ENCODE measurements around the gene IRAK4. TPM values are rescaled to one million over a fixed set of nuclear protein-coding genes. Genes with fewer than 3 reads are reported as not detected.

Gene IRAK4
- total and polyA plus RNA-seq, 7 donors = 11.1 to 34.3 (median 24.5) TPM

GRCh38 chr12:43761500-43761899, 2.7 kb downstream of the IRAK4 start:
- H3K36me3 ChIP-seq = no peaks in the 10 kb centered on the region
- intact Hi-C loops (cut with DNase I) = no loop called here
- no peaks in the 10 kb centered on the region for H3K9me3 ChIP-seq
- no peak for TF ChIP-seq POLR2A (IDR thresholded peaks at IDR 0.05)
- TF ChIP-seq POLR2AphosphoS5 (IDR thresholded peaks at IDR 0.05) = no peak
- no peak for TF ChIP-seq EP300 (IDR thresholded peaks at IDR 0.05)
- H3K4me3 ChIP-seq = no peak overlapping the region
- DNase-seq = no peak
- no peaks in the 10 kb centered on the region for H3K27me3 ChIP-seq
- peaks cover 0 to 30% (median 20%) of the 10 kb centered on the region in 4 donors for H3K4me1 ChIP-seq
- H3K27ac ChIP-seq = no peak overlapping the region

GRCh38 chr12:43762596-43762995, 3.8 kb downstream of the IRAK4 start:
- no peak for DNase-seq
- intact Hi-C loops (cut with DNase I) = no loop called here
- no peak for TF ChIP-seq EP300 (IDR thresholded peaks at IDR 0.05)
- TF ChIP-seq POLR2A (IDR thresholded peaks at IDR 0.05) = no peak
- TF ChIP-seq POLR2AphosphoS5 (IDR thresholded peaks at IDR 0.05) = no peak
- no peak for TF ChIP-seq CTCF (IDR thresholded peaks at IDR 0.05)
- Histone ChIP-seq H3K4me3 (no peak overlapping the region), H3K36me3 (no peaks in the 10 kb centered on the region), H3K27ac (no peak overlapping the region), H3K9me3 (no peaks in the 10 kb centered on the region), H3K4me1 (peaks cover 0 to 29% (median 20%) of the 10 kb centered on the region in 4 donors), H3K27me3 (no peaks in the 10 kb centered on the region)

GRCh38 chr12:43763769-43764168, 5.0 kb downstream of the IRAK4 start:
- TF ChIP-seq EP300 (IDR thresholded peaks at IDR 0.05) (no peak), POLR2AphosphoS5 (IDR thresholded peaks at IDR 0.05) (no peak), CTCF (IDR thresholded peaks at IDR 0.05) (no peak), POLR2A (IDR thresholded peaks at IDR 0.05) (no peak)
- H3K27me3 ChIP-seq = no peaks in the 10 kb centered on the region
- no peak overlapping the region for H3K27ac ChIP-seq
- no peaks in the 10 kb centered on the region for H3K9me3 ChIP-seq
- no peak overlapping the region for H3K4me3 ChIP-seq
- H3K4me1 ChIP-seq = peaks cover 0 to 23% (median 15%) of the 10 kb centered on the region in 4 donors
- intact Hi-C loops (cut with DNase I) = no loop called here
- DNase-seq = no peak
- no peaks in the 10 kb centered on the region for H3K36me3 ChIP-seq

GRCh38 chr12:43764528-43764927, 5.8 kb downstream of the IRAK4 start:
- H3K36me3 ChIP-seq = peaks cover 0 to 5% (median 0%) of the 10 kb centered on the region in 4 donors
- no peak overlapping the region for H3K27ac ChIP-seq
- no peak overlapping the region for H3K4me3 ChIP-seq
- H3K27me3 ChIP-seq = no peaks in the 10 kb centered on the region
- DNase-seq = no peak
- peaks cover 0 to 20% (median 13%) of the 10 kb centered on the region in 4 donors for H3K4me1 ChIP-seq
- H3K9me3 ChIP-seq = no peaks in the 10 kb centered on the region
- intact Hi-C loops (cut with DNase I) = no loop called here
- no peak for TF ChIP-seq CTCF (IDR thresholded peaks at IDR 0.05)
- TF ChIP-seq POLR2A (IDR thresholded peaks at IDR 0.05) = no peak
- no peak for TF ChIP-seq POLR2AphosphoS5 (IDR thresholded peaks at IDR 0.05)
- no peak for TF ChIP-seq EP300 (IDR thresholded peaks at IDR 0.05)

- Histone ChIP-seq H3K36me3 (peaks cover 0 to 22% (median 2%) of the 10 kb centered on the region in 4 donors), H3K4me1 (peaks cover 0 to 3% (median 0%) of the 10 kb centered on the region in 4 donors), H3K4me3 (no peak overlapping the region), H3K27ac (no peak overlapping the region), H3K27me3 (no peaks in the 10 kb centered on the region), H3K9me3 (no peaks in the 10 kb centered on the region)
- intact Hi-C loops (cut with DNase I) = no loop called here
- no peak for DNase-seq
- no peak for TF ChIP-seq POLR2AphosphoS5 (IDR thresholded peaks at IDR 0.05)
- no peak for TF ChIP-seq EP300 (IDR thresholded peaks at IDR 0.05)
- no peak for TF ChIP-seq POLR2A (IDR thresholded peaks at IDR 0.05)
- no peak for TF ChIP-seq CTCF (IDR thresholded peaks at IDR 0.05)
Observed at GRCh38 chr12:43766291-43766690, 7.5 kb downstream of the IRAK4 start.
